GM18526 (cell line): ENCODE measurements around the gene CYP26B1.

Experiments
- POLR2A ChIP-seq: IDR thresholded peaks from 3 replicates; pipeline ENCODE4 v1.6.1; 2011; ENCODE audit not compliant: insufficient read length; ENCODE audit errors: extremely low read depth

Gene CYP26B1

DNA sequence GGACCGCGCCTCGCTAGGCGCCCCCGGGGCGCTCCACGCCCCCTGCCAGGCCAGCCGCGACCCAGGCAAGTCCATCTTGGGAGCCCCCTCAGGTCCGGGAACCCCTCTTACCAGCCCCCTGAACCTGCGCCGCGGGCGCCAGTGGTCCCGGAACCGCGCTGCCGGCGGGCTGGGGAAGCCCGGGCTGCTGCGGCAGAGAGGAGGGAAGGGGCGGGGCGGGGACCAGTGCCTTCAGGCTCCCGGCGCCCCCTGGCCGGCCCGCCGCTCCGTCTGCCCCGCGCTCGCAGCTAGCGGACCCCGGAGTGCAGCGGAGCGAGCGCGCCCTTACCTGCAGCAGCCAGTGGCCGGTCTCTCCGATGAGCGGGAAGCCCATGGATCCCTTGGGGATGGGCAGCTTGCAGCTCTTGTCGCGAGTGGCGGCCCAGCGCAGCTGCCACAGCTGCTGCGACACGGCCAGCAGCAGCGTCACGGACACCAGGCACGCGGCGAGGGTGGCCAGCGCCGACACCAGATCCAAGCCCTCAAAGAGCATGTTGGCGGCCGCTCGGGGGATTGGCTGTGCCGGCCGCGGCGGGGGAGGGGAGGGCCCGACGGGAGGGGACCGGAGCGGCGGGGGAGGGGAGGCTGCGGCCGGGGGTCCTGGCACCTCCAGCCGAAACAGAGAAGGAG lies at the start of gene CYP26B1:
Gene CYP26B1 (minus strand): TSS at position 560 of the 669 bp plus-strand sequence. CDS start 28 bp downstream, at position 532.
- no peak for TF ChIP-seq POLR2A

- TF ChIP-seq POLR2A = no peak
Measured at GRCh38 chr2:72193723-72194122, 46.1 kb upstream of the CYP26B1 start.

DNA sequence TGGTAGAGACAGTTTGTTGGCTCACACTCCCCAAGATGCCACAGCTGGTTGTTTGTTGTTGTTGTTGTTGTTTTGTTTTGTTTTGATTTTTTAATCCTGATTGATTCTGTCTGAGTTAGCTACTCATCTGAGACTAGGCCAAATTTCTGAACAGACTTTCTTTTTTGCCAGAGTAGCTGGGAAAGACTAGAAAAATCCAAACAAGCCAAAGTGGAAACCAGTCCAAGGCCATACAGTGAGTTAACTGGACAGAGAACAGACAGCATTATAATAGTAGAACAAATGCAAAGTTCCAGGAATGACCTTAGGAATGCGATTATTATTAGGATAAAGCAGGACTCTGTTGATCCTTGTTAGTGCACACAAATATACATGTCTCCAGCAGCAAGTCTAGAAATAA lies 43.8 kb upstream of the CYP26B1 start:
- no peak for TF ChIP-seq POLR2A

DNA sequence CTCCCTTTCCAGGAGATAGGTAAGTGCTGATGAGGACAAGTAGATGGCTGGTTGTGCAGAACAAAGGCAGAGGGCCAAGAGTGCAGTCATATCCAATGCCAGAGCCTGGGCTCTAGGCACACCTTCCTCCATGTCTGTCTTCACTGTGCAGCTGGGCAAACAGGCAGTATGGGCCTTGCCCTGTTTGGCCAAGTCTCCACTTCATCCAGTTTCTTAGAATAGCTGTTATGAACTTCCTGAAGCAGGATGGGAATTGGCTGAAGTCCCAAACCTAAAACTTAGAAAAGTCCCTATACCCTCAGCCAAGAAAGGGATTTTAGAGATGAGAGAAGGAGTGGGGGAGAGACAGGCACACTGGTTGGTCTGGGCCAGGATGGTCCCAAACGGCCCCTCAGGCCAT lies 37.5 kb upstream of the CYP26B1 start:
- no peak for TF ChIP-seq POLR2A

DNA sequence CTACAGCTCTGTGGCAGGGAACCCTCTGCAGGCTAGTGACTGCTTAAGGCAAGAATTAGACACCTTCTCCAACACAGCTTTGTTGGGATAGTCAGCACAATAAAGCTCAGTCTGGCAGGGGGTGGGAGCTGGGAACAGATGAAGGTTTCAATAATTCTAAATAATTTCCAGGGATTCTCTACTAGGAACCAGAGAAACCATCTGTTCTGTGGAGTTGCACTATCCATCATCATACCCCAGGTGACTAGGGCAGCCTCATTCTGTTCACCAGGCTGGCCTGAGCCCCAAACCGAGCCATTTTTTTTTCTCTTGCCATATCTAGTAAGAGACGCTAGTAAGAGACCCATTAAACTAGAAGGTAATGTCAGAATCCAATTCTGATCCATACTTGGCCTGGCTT lies 35.8 kb upstream of the CYP26B1 start:
- TF ChIP-seq POLR2A = no peak

DNA sequence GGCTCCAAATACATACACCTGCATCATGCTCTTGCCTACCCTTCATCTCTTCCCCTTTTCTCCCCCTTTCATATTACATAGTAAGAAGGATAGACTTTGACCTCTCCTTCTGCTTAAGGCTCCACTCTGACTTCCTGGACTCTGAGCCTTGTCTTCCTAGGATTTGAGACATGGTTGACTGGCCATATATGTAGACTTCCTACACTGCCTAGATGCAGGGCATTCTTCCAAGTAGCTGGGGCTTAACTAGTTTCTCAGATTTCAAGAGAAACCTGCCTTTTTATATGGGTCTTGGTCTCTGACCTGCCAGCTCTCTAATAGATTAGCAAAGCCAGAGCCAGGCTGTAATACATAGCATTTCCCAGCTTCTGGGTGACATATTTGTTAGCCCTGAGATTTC lies 35.4 kb upstream of the CYP26B1 start:
- no peak for TF ChIP-seq POLR2A

- no peak for TF ChIP-seq POLR2A
Measured at GRCh38 chr2:72182547-72182946, 34.9 kb upstream of the CYP26B1 start.

- TF ChIP-seq POLR2A = no peak
Measured at GRCh38 chr2:72181616-72182015, 34.0 kb upstream of the CYP26B1 start.

GRCh38 chr2:72180351-72180750 lies 32.7 kb upstream of the CYP26B1 start:
- no peak for TF ChIP-seq POLR2A

- no peak for TF ChIP-seq POLR2A
Measured at GRCh38 chr2:72178551-72178950, 30.9 kb upstream of the CYP26B1 start.

- TF ChIP-seq POLR2A = no peak
Measured at GRCh38 chr2:72176281-72176680, 28.6 kb upstream of the CYP26B1 start.

GRCh38 chr2:72175636-72176035 lies 28.0 kb upstream of the CYP26B1 start:
- TF ChIP-seq POLR2A = no peak

DNA sequence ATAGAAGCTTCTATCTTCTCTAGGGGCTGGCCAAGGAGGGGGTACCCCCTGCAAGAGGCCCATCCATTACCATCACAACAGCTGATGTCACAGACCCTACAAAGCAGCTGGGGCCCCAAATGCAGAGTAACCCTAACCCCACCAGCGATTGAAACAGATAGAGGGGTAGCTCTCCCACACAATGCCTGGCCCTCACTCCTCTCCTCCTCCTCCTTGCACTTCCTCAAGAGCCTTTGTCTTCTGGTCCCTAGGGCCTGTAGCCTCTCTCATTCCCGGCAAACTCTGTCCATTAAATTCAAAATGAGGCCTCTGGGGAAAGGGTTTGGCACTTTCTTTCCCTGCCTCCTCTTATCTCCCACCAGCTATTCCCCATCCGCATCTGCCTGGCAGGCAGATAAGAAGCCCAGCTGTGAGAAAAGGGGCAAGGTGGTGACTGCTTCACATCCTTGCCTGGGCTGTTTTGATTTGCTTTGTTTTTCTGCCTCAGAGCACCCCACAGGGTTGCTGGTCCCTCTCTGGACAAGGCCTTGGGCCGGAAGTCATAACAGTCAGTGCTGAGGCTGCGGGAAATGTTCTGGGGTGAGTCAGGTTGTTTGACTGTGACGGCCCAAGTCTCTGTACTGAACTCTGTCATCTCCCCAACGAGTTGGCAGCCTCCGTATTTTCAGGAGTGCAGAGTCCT lies 26.1 kb upstream of the CYP26B1 start:
- TF ChIP-seq POLR2A = no peak

DNA sequence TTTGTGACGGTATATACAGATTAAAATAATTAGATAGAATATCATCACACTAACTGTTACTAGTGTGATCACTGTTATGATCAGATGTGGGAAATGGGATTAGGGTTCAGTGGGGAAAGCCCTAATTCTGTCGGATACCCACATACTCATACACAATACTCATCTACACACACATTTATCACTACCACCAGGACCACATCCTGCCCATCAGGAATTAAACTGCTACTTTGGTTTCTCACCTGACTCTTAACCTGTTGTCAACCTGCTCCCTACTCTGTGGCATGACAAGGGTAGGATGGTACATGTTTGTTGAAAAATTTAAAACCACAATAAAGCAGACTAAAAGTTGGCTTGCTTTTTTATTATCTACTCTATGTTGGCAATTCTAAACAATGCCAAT lies 24.8 kb upstream of the CYP26B1 start:
- TF ChIP-seq POLR2A = no peak

DNA sequence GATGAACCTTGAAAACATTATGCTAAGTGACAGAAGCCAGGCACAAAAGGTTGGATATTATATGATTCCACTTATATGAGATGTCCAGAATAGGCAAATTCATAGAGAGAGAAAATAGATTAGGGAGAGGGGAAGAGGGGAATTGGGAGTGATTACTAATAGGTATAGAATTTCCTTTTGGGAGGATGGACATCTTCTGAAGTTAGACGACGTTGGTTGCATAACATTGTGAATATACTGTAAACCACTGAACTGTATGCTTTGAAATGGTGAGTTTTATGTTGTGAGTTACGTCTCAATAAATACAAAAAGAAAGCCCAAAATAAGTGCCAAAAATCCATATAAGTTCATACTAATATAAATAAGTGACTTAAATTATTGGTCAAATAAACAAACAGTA lies 18.6 kb upstream of the CYP26B1 start:
- TF ChIP-seq POLR2A = no peak

DNA sequence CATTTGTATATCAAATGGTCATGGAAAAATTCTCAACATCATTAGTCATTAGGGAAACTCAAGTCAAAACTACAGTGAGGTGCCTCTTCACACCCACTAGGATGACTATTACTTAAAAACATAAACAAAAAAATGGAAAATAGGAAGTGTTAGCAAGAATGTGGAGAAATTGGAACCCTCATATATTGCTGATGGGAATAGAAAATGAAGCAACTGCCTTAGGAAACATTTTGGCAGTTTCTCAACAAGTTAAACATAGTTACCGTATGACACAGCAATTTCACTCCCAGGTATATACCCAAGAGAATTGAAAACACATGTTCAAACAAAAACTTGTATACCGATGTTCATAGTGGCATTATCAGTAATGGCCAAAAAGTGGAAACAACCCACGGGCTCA lies 18.1 kb upstream of the CYP26B1 start:
- no peak for TF ChIP-seq POLR2A

- no peak for TF ChIP-seq POLR2A
Measured at GRCh38 chr2:72162574-72162973, 14.9 kb upstream of the CYP26B1 start.

DNA sequence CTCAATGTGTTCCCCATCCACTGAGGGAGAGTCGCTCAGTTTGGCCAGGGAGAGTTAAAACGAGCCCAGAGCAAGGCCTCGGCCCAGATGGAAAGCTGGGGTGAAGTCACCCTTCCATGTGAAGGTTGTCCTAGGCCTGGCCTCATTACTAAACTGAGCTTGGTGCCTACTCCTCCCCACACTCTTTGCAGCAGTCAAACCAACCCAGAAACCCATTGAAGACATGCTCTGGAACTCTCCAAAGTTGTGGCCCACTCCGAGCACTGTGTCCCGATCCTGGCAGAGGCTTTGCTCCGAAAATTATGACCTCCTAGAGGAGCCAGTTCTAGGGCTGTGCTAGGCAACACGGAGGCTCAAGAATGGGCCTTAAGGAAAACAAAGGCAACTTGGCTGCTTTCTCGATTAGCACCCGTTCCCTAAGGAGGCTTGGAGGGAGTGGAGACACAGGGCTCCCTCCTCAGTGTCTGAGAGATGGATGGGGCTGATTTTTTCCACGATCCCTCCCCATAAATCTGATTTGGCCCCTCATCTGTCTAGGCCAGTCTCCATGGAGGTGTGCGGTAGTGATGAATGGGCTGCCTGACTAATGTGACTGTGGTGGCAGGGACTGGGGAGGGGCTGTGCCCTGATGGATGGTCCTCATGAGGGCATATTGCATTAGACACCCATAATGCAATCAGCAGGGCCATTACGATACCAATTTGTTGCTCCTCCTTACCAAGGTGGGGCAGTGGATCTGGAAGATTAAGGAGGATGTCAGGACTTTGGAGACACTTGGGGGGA lies 11.7 kb upstream of the CYP26B1 start:
- TF ChIP-seq POLR2A = no peak
